Measurements from ENCODE around the gene MAPK1.

GRCh38 chr22:21862386-21863245 is 4.8 kb downstream of the MAPK1 start:
- TF ChIP-seq, protein P1, sequence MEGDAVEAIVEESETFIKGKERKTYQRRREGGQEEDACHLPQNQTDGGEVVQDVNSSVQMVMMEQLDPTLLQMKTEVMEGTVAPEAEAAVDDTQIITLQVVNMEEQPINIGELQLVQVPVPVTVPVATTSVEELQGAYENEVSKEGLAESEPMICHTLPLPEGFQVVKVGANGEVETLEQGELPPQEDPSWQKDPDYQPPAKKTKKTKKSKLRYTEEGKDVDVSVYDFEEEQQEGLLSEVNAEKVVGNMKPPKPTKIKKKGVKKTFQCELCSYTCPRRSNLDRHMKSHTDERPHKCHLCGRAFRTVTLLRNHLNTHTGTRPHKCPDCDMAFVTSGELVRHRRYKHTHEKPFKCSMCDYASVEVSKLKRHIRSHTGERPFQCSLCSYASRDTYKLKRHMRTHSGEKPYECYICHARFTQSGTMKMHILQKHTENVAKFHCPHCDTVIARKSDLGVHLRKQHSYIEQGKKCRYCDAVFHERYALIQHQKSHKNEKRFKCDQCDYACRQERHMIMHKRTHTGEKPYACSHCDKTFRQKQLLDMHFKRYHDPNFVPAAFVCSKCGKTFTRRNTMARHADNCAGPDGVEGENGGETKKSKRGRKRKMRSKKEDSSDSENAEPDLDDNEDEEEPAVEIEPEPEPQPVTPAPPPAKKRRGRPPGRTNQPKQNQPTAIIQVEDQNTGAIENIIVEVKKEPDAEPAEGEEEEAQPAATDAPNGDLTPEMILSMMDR (IDR thresholded peaks at IDR 0.05; ENCODE audit: low read depth, low read length, poor library complexity, severe bottlenecking), result no peak
- TF ChIP-seq EZH2phosphoT487 (IDR thresholded peaks at IDR 0.05; ENCODE audit: borderline replicate concordance, low read length), result no peak

Data from DOHH2 (cell line).